GM21529 (cell line): ENCODE measurements around the gene HELZ.

ENCODE experiments used
- ATAC-seq: cut with Tn5 transposase; IDR thresholded peaks from one replicate; pipeline ENCODE4 v1.9.1; 2021; ENCODE audit not compliant: unreplicated experiment

Gene HELZ

GRCh38 chr17:67035131-67036083, 209.6 kb downstream of the HELZ start:
- peak; percentile 86 for ATAC-seq

- ATAC-seq, result no peak
Observed at GRCh38 chr17:67033613-67034012, 211.4 kb downstream of the HELZ start.

GRCh38 chr17:67032985-67033384, 212.0 kb downstream of the HELZ start:
- ATAC-seq, result no peak

DNA sequence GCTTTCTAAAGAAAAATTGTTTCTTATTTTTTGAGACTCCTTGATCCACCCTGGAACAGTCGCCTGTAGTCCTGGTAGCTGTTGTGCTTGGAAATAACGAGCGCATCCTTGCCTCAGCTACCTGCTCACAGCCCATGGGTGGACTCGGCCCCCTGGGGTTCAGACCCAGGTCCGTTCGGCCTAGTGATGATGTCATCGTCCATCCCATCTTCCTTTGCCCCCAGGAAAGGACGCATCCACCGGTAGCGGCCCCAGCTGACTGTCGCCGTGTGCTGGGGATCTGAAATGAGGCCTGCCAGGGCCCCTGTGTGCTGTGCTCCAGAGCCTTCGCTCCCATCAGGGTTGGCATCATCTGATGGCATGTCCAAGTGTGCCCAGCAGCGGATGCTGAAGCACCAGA, 212.6 kb downstream of the HELZ start:
- no peak for ATAC-seq

GRCh38 chr17:67030641-67031040, 214.4 kb downstream of the HELZ start:
- ATAC-seq, result no peak

DNA sequence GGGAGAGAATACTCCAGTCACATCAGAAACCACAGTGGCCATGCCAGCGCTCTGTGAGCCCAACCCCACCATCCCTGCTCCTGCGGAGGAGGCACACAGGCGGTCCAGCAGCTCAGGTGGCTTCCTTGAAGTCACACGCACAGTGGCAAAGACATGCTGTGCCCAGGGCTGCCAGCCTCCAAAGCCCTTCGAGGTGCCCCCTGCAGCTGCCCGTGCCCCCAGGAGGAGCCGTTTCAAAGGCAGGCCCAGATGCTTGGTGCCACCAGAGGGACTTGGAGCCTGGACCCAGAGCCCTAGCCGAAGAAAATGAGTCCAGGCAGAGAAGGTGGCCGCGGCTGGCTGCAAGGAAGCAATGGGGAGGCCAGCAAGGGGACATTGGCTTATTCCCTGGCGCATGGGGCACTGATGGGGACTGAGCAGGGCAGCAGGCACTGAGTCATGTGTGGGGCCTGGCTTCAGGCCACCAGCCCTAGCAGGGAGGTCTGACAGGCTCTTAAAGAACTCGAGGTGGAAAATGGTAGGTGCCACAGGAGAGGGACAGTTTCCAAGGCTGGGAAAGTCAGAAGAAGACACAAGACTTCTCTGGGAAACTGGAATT, 217.9 kb downstream of the HELZ start:
- ATAC-seq, result no peak

GRCh38 chr17:67026341-67026740, 218.7 kb downstream of the HELZ start:
- ATAC-seq, result no peak

GRCh38 chr17:67025216-67025792, 219.7 kb downstream of the HELZ start:
- ATAC-seq, result no peak

DNA sequence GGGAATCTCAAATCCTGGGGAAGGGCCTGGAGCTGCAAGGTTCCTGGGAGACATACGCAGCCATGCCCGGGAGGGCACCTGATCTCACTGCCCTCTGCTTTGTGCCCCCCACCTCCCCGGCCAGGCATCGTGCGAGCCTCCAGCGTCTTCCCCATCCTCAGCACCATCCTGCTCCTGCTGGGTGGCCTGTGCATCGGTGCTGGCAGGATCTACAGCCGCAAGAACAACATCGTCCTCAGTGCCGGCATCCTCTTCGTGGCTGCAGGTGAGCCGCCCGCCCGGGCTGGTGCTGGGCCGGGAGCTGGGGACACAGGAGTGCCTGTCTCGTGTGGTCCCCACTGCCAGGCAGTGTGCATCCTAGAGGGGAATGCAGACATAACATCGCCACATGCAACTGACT, 220.3 kb downstream of the HELZ start:
- ATAC-seq, result no peak

GRCh38 chr17:67022451-67022810, 222.6 kb downstream of the HELZ start:
- no peak for ATAC-seq

GRCh38 chr17:67021743-67022450, 223.1 kb downstream of the HELZ start:
- no peak for ATAC-seq

DNA sequence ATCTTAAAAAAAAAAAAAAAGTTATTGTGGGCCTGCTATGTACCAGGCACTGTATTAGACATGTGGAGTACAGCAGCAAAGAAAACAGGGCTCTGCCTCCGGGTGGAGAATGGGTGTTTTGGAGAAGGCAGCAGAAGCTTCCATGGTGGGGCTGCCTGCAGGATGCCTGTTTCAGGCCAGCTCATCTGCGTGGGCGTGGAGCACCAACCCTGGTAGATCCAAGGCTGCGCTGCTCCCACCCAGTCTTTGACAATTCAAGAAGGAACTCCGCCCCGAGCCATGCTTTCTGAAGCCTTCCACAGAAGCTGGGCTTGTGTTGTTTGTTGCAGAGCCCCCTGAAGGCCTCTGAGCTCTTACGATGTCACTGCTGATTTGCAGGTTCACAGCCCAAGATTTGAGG, 223.8 kb downstream of the HELZ start:
- ATAC-seq, result no peak
